Stimulated activated CD4-positive, alpha-beta T cell treated with anti-CD3 and anti-CD28 coated beads, Interleukin-1b, Interleukin-23, amount 100 ng/mL, for 48 hours (primary cell): ENCODE measurements around the gene PEAK1.

ENCODE experiments used
- DNase-seq: peaks from one replicate; pipeline ENCODE4 v3.0.0-alpha.2; 2020

Gene PEAK1

GRCh38 chr15:77354063-77354462 lies 65.8 kb downstream of the PEAK1 start:
- DNase-seq: no peak

GRCh38 chr15:77352887-77353286 lies 67.0 kb downstream of the PEAK1 start:
- DNase-seq: no peak

GRCh38 chr15:77350792-77351191 lies 69.1 kb downstream of the PEAK1 start:
- DNase-seq: no peak

GRCh38 chr15:77349666-77350065 lies 70.2 kb downstream of the PEAK1 start:
- DNase-seq: no peak

GRCh38 chr15:77348511-77348910 lies 71.4 kb downstream of the PEAK1 start:
- no peak for DNase-seq

- no peak for DNase-seq
Measured at GRCh38 chr15:77347197-77347596, 72.7 kb downstream of the PEAK1 start.

- DNase-seq: no peak
Measured at GRCh38 chr15:77346245-77347036, 73.5 kb downstream of the PEAK1 start.

GRCh38 chr15:77342807-77343206 lies 77.1 kb downstream of the PEAK1 start:
- DNase-seq: no peak

- DNase-seq: no peak
Measured at GRCh38 chr15:77340245-77340644, 79.7 kb downstream of the PEAK1 start.

- DNase-seq: no peak
Measured at GRCh38 chr15:77336006-77336405, 83.9 kb downstream of the PEAK1 start.

- no peak for DNase-seq
Measured at GRCh38 chr15:77335298-77335697, 84.6 kb downstream of the PEAK1 start.

- no peak for DNase-seq
Measured at GRCh38 chr15:77333166-77333565, 86.7 kb downstream of the PEAK1 start.

GRCh38 chr15:77329202-77329601 lies 90.7 kb downstream of the PEAK1 start:
- DNase-seq: no peak

- DNase-seq: no peak
Measured at GRCh38 chr15:77327844-77328529, 91.9 kb downstream of the PEAK1 start.

GRCh38 chr15:77327168-77327567 lies 92.7 kb downstream of the PEAK1 start:
- DNase-seq: no peak

- DNase-seq: no peak
Measured at GRCh38 chr15:77326366-77326765, 93.5 kb downstream of the PEAK1 start.

GRCh38 chr15:77312523-77312922 lies 107.4 kb downstream of the PEAK1 start:
- no peak for DNase-seq

GRCh38 chr15:77311618-77312398 lies 108.1 kb downstream of the PEAK1 start:
- DNase-seq: no peak

GRCh38 chr15:77311020-77311419 lies 108.9 kb downstream of the PEAK1 start:
- no peak for DNase-seq

GRCh38 chr15:77309392-77309791 lies 110.5 kb downstream of the PEAK1 start:
- DNase-seq: no peak

GRCh38 chr15:77305953-77306352 lies 114.0 kb downstream of the PEAK1 start:
- no peak for DNase-seq

- DNase-seq: no peak
Measured at GRCh38 chr15:77296773-77297337, 123.0 kb downstream of the PEAK1 start.

GRCh38 chr15:77295446-77295845 lies 124.5 kb downstream of the PEAK1 start:
- no peak for DNase-seq
